Activated naive CD8-positive, alpha-beta T cell treated with anti-CD3 and anti-CD28 coated beads, Interleukin-2, amount 10 ng/mL, durations not matched to agents 7 days and 5 days (primary cell): ENCODE data around the gene BAG5. TPM values are rescaled to one million over a fixed set of nuclear protein-coding genes. Genes with fewer than 3 reads are reported as not detected.

Experiments used
- ATAC-seq: fragments of 150-1000 bp; cut with Tn5 transposase; one replicate; pipeline ENCODE4 v1.10.0; 2021; ENCODE audit warnings: low read depth, moderate library complexity
- POLR2A ChIA-PET: fragments of 350-600 bp; sonication (Branson Sonifier 250); formaldehyde crosslinking; loops from one replicate; lab custom pipeline; 2021; ENCODE audit warnings: antibody characterized with exemption; lab: Charles Lee
- DNase-seq: peaks from one replicate; pipeline ENCODE4 v3.0.0; 2021
- H3K27ac Mint-ChIP-seq: one replicate; pipeline ENCODE4 v1.8.0; 2022; ENCODE audit warnings: mild to moderate bottlenecking, mixed read lengths
- H3K27me3 Mint-ChIP-seq: one replicate; pipeline ENCODE4 v1.8.0; 2022; ENCODE audit warnings: mild to moderate bottlenecking, moderate library complexity, mixed read lengths
- H3K36me3 Mint-ChIP-seq: one replicate; pipeline ENCODE4 v1.8.0; 2021; ENCODE audit warnings: mild to moderate bottlenecking, mixed read lengths
- H3K4me1 Mint-ChIP-seq: one replicate; pipeline ENCODE4 v1.8.0; 2021; ENCODE audit warnings: mixed read lengths
- H3K4me3 Mint-ChIP-seq: one replicate; pipeline ENCODE4 v1.8.0; 2022; ENCODE audit warnings: mild to moderate bottlenecking, moderate library complexity, mixed read lengths
- H3K9me3 Mint-ChIP-seq: one replicate; pipeline ENCODE4 v1.8.0; 2021; ENCODE audit warnings: mixed read lengths
- total RNA-seq, 2 experiments: library from RNA; stranded (reverse); gene quantifications; one replicate each; pipeline ENCODE4 v1.2.3, GENCODE V29; 2021

BAG5 gene
- total RNA-seq, 2 experiments from 2014 or later = 31.7 to 32.3 TPM

- H3K36me3 Mint-ChIP-seq = peaks cover 2% of the 10 kb centered on the region
- no peaks in the 10 kb centered on the region for H3K27me3 Mint-ChIP-seq
- ATAC-seq (no peak), DNase-seq (no peak)
- peak overlapping the region; percentile 5 for H3K27ac Mint-ChIP-seq
- POLR2A ChIA-PET = interaction anchor here (0.6 to 2.3 kb wide), 4 partner anchors 42 to 227 kb away, joined by 3 to 6 read pairs (median 6); partner anchors contain the start of genes EIF5, XRCC3 and ZFYVE21
- no peaks in the 10 kb centered on the region for H3K9me3 Mint-ChIP-seq
- peaks cover 38% of the 10 kb centered on the region for H3K4me1 Mint-ChIP-seq
- H3K4me3 Mint-ChIP-seq = peak overlapping the region; percentile 91
These were observed 1.8 kb downstream of the BAG5 start for GRCh38 chr14:103560691-103561090.

GRCh38 chr14:103559766-103560165 is 2.7 kb downstream of the BAG5 start:
- H3K36me3 Mint-ChIP-seq = peaks cover 4% of the 10 kb centered on the region
- peaks cover 37% of the 10 kb centered on the region for H3K4me1 Mint-ChIP-seq
- H3K9me3 Mint-ChIP-seq = no peaks in the 10 kb centered on the region
- POLR2A ChIA-PET = interaction anchor here (0.7 kb wide), 1 partner anchor 33 kb away, joined by 3 read pairs; no protein-coding TSS in a partner anchor
- no peak overlapping the region for H3K27ac Mint-ChIP-seq
- DNase-seq = no peak
- no peaks in the 10 kb centered on the region for H3K27me3 Mint-ChIP-seq
- no peak for ATAC-seq
- no peak overlapping the region for H3K4me3 Mint-ChIP-seq

GRCh38 chr14:103558071-103558882 is 4.2 kb downstream of the BAG5 start:
- no peaks in the 10 kb centered on the region for H3K9me3 Mint-ChIP-seq
- no peaks in the 10 kb centered on the region for H3K27me3 Mint-ChIP-seq
- DNase-seq (no peak), ATAC-seq (no peak)
- peaks cover 6% of the 10 kb centered on the region for H3K36me3 Mint-ChIP-seq
- H3K4me1 Mint-ChIP-seq = peaks cover 28% of the 10 kb centered on the region
- POLR2A ChIA-PET = no interaction called here
- no peak overlapping the region for H3K4me3 Mint-ChIP-seq
- no peak overlapping the region for H3K27ac Mint-ChIP-seq

- Mint-ChIP-seq H3K4me1 (peaks cover 27% of the 10 kb centered on the region), H3K36me3 (peaks cover 6% of the 10 kb centered on the region), H3K9me3 (no peaks in the 10 kb centered on the region), H3K27me3 (no peaks in the 10 kb centered on the region), H3K27ac (no peak overlapping the region), H3K4me3 (no peak overlapping the region)
- POLR2A ChIA-PET = no interaction called here
- ATAC-seq = no peak
- DNase-seq = no peak
These were observed 5.3 kb downstream of the BAG5 start for GRCh38 chr14:103556946-103557758.

- Mint-ChIP-seq H3K27ac (no peak overlapping the region), H3K4me3 (no peak overlapping the region), H3K27me3 (no peaks in the 10 kb centered on the region), H3K9me3 (no peaks in the 10 kb centered on the region), H3K4me1 (peaks cover 18% of the 10 kb centered on the region), H3K36me3 (peaks cover 6% of the 10 kb centered on the region)
- POLR2A ChIA-PET = no interaction called here
- DNase-seq = no peak
- no peak for ATAC-seq
These were observed 6.7 kb downstream of the BAG5 start for GRCh38 chr14:103555559-103556337.

GRCh38 chr14:103552846-103553210 is 9.6 kb downstream of the BAG5 start:
- Mint-ChIP-seq H3K27ac (no peak overlapping the region), H3K4me3 (no peak overlapping the region), H3K9me3 (no peaks in the 10 kb centered on the region), H3K4me1 (peaks cover 1% of the 10 kb centered on the region), H3K36me3 (peaks cover 4% of the 10 kb centered on the region), H3K27me3 (no peaks in the 10 kb centered on the region)
- ATAC-seq (no peak), DNase-seq (no peak)
- POLR2A ChIA-PET = no interaction called here

- H3K4me3 Mint-ChIP-seq = no peak overlapping the region
- ATAC-seq = no peak
- H3K27me3 Mint-ChIP-seq = no peaks in the 10 kb centered on the region
- peak overlapping the region; percentile 30 for H3K27ac Mint-ChIP-seq
- no peak for DNase-seq
- H3K9me3 Mint-ChIP-seq = no peaks in the 10 kb centered on the region
- POLR2A ChIA-PET = no interaction called here
- H3K36me3 Mint-ChIP-seq = peaks cover 4% of the 10 kb centered on the region
- H3K4me1 Mint-ChIP-seq = no peaks in the 10 kb centered on the region
These were observed 10.2 kb downstream of the BAG5 start for GRCh38 chr14:103552011-103552845.

- Mint-ChIP-seq H3K9me3 (no peaks in the 10 kb centered on the region), H3K27me3 (no peaks in the 10 kb centered on the region), H3K27ac (peak overlapping the region; percentile 12), H3K36me3 (peaks cover 4% of the 10 kb centered on the region), H3K4me3 (no peak overlapping the region), H3K4me1 (no peaks in the 10 kb centered on the region)
- POLR2A ChIA-PET = no interaction called here
- DNase-seq (no peak), ATAC-seq (no peak)
These were observed 11.1 kb downstream of the BAG5 start for GRCh38 chr14:103551338-103551762.

GRCh38 chr14:103550451-103551337 is 11.8 kb downstream of the BAG5 start:
- no peak for ATAC-seq
- no peak overlapping the region for H3K4me3 Mint-ChIP-seq
- H3K27ac Mint-ChIP-seq = no peak overlapping the region
- H3K9me3 Mint-ChIP-seq = no peaks in the 10 kb centered on the region
- DNase-seq = no peak
- no peaks in the 10 kb centered on the region for H3K4me1 Mint-ChIP-seq
- peaks cover 4% of the 10 kb centered on the region for H3K36me3 Mint-ChIP-seq
- no peaks in the 10 kb centered on the region for H3K27me3 Mint-ChIP-seq
- POLR2A ChIA-PET = no interaction called here

- POLR2A ChIA-PET = no interaction called here
- Mint-ChIP-seq H3K9me3 (no peaks in the 10 kb centered on the region), H3K27me3 (no peaks in the 10 kb centered on the region), H3K36me3 (peaks cover under 1% of the 10 kb centered on the region), H3K4me3 (no peak overlapping the region), H3K27ac (no peak overlapping the region), H3K4me1 (no peaks in the 10 kb centered on the region)
- ATAC-seq (no peak), DNase-seq (peak; percentile 30)
These were observed 12.8 kb downstream of the BAG5 start for GRCh38 chr14:103549361-103550311.
